B cell (primary cell): ENCODE measurements around the gene BNIPL. TPM values are rescaled to one million over a fixed set of nuclear protein-coding genes. Genes with fewer than 3 reads are reported as not detected.

ENCODE experiments used
- ATAC-seq: fragments of 200-7000 bp; cut with Tn5 transposase; one replicate; pipeline ENCODE4 v1.10.0; 2021; ENCODE audit warnings: low read depth, mild to moderate bottlenecking, moderate number of reproducible peaks, moderate library complexity
- CTCF ChIA-PET: fragments of 350-600 bp; sonication (Branson Sonifier 250); formaldehyde crosslinking; loops from one replicate; lab custom pipeline; 2021; ENCODE audit warnings: antibody characterized with exemption, inconsistent platforms; lab: Charles Lee
- POLR2A ChIA-PET: fragments of 350-600 bp; sonication (Branson Sonifier 250); formaldehyde crosslinking; loops from one replicate; lab custom pipeline; 2021; ENCODE audit warnings: antibody characterized with exemption; lab: Charles Lee
- DNase-seq: peaks from one replicate; pipeline ENCODE4 v3.0.0; 2013
- H2AFZ ChIP-seq: 2 replicates; pipeline ENCODE4 v1.6.1; 2012; ENCODE audit warnings: mild to moderate bottlenecking, low read depth, low read length; ENCODE audit not compliant: insufficient read depth, poor library complexity, severe bottlenecking
- H3K27ac ChIP-seq, 2 donors: 1 replicate in 1 of 2; 2 replicates in 1 of 2; pipeline ENCODE4 v1.5.1; 2012 to 2013; ENCODE audit warnings: low read length in 2 of 2, mild to moderate bottlenecking in 2 of 2, moderate library complexity in 1 of 2
- H3K27me3 ChIP-seq, 4 experiments: fragments of 200-600 bp in 1 of 4; sonication (generic) in 1 of 4; replicated peaks in 1 of 4; 1 replicate in 2 of 4; 2 replicates in 2 of 4; pipeline versions ENCODE4 v1.6.1 to v1.7.0; 2013 to 2016; ENCODE audit warnings: low read length in 3 of 4, mild to moderate bottlenecking in 2 of 4, mixed read lengths in 1 of 4, moderate library complexity in 1 of 4; ENCODE audit not compliant: insufficient read depth in 4 of 4, control insufficient read depth in 3 of 4; ENCODE audit errors: control extremely low read depth in 1 of 4
- H3K36me3 ChIP-seq, 2 experiments: replicated peaks in 1 of 2; 1 replicate in 1 of 2; 2 replicates in 1 of 2; pipeline versions ENCODE4 v1.6.1 to v1.7.1; 2013; ENCODE audit warnings: low read length in 1 of 2; ENCODE audit not compliant: insufficient read depth in 2 of 2, control insufficient read depth in 1 of 2; ENCODE audit errors: control extremely low read depth in 1 of 2, extremely low read depth in 1 of 2
- H3K4me1 ChIP-seq, 2 donors: fragments of 200-600 bp in 1 of 2; sonication (generic) in 1 of 2; 1 replicate in 1 of 2; 2 replicates in 1 of 2; pipeline versions ENCODE4 v1.5.1 to v1.6.1; 2013 to 2017; ENCODE audit warnings: low read length in 2 of 2; ENCODE audit not compliant: control insufficient read depth in 2 of 2, insufficient read depth in 2 of 2
- H3K4me2 ChIP-seq: replicated peaks from 2 replicates; pipeline ENCODE3; 2012; ENCODE audit warnings: mild to moderate bottlenecking, low read depth, low read length; ENCODE audit not compliant: poor library complexity, severe bottlenecking
- H3K4me3 ChIP-seq, 5 experiments: fragments of 200-600 bp in 1 of 5; sonication (generic) in 1 of 5; 1 replicate in 3 of 5; 2 replicates in 2 of 5; pipeline versions ENCODE4 v1.5.1 to v1.7.0; 2011 to 2016; ENCODE audit warnings: low read length in 4 of 5, mild to moderate bottlenecking in 4 of 5, low read depth in 2 of 5, control low read depth in 1 of 5, moderate library complexity in 1 of 5; ENCODE audit not compliant: insufficient read depth in 1 of 5; ENCODE audit errors: control extremely low read depth in 1 of 5, extremely low read depth in 1 of 5
- H3K79me2 ChIP-seq: fragments of 200-600 bp; sonication (generic); one replicate; pipeline ENCODE4 v1.6.0; 2016; ENCODE audit warnings: low read length; ENCODE audit not compliant: control insufficient read depth, insufficient read depth
- H3K9ac ChIP-seq: fragments of 200-600 bp; sonication (generic); 2 replicates; pipeline ENCODE4 v1.6.1; 2017; ENCODE audit warnings: mild to moderate bottlenecking, low read length, moderate library complexity
- H3K9me3 ChIP-seq, 3 donors: one replicate each; pipeline versions ENCODE4 v1.6.1 to v1.7.1; 2013; ENCODE audit warnings: low read length in 2 of 3; ENCODE audit not compliant: control insufficient read depth in 2 of 3, insufficient read depth in 1 of 3; ENCODE audit errors: control extremely low read depth in 1 of 3
- H4K20me1 ChIP-seq: 2 replicates; pipeline ENCODE4 v1.6.0; 2012; ENCODE audit warnings: mild to moderate bottlenecking, low read length; ENCODE audit not compliant: insufficient read depth, control insufficient read depth, poor library complexity, severe bottlenecking
- H3K27ac Mint-ChIP-seq: one replicate; pipeline ENCODE4 v1.8.0; 2021; ENCODE audit warnings: mixed read lengths
- H3K27me3 Mint-ChIP-seq: one replicate; pipeline ENCODE4 v1.8.0; 2021; ENCODE audit warnings: mixed read lengths
- H3K4me1 Mint-ChIP-seq: one replicate; pipeline ENCODE4 v1.8.0; 2021; ENCODE audit warnings: mixed read lengths
- H3K4me3 Mint-ChIP-seq: one replicate; pipeline ENCODE4 v1.8.0; 2021; ENCODE audit warnings: mixed read lengths
- H3K9me3 Mint-ChIP-seq: one replicate; pipeline ENCODE4 v1.8.0; 2022; ENCODE audit warnings: mixed read lengths; ENCODE audit not compliant: insufficient read depth
- EZH2 ChIP-seq: IDR thresholded peaks from 2 replicates; pipeline ENCODE4 v1.6.1; 2012; ENCODE audit warnings: borderline replicate concordance, low read depth, mild to moderate bottlenecking, moderate library complexity, low read length; ENCODE audit not compliant: insufficient read depth, poor library complexity, severe bottlenecking
- WGBS: methylation state at CpG from one replicate; pipeline ENCODE4 v1.1.5; 2013; ENCODE audit warnings: missing lambda C conversion rate; ENCODE audit not compliant: insufficient coverage; 5-methylcytosine and 5-hydroxymethylcytosine counted together
- intact Hi-C: fragments of 100-400 bp; cut with micrococcal nuclease; formaldehyde crosslinking; loops from one replicate; pipeline ENCODE4 v1.10.0; 2022
- polyA minus RNA-seq: library from RNA; depleted of rRNA, polyadenylated mRNA; stranded (reverse); fragments of >200 nt; gene quantifications from 2 replicates; pipeline ENCODE4 v1.2.3, GENCODE V29; 2012
- polyA plus RNA-seq: library from polyadenylated mRNA; depleted of rRNA; stranded (reverse); fragments of >200 nt; gene quantifications from 2 replicates; pipeline ENCODE4 v1.2.3, GENCODE V29; 2012
- total RNA-seq, 2 donors: library from RNA; stranded (reverse); fragments of 120-200 nt in 1 of 2; gene quantifications; 1 replicate in 1 of 2; 2 replicates in 1 of 2; pipeline versions ENCODE4 v1.2.3 to v1.2.4, GENCODE V29; 2013 to 2022
- TF ChIP-seq, protein P1 (sequence below): fragments of 200-600 bp; IDR thresholded peaks from one replicate; pipeline ENCODE4 v1.8.0; 2022; ENCODE audit warnings: antibody characterized with exemption, mild to moderate bottlenecking

The BNIPL gene
- total RNA-seq (1.8 and 2.5 TPM in 2 replicates), polyA plus RNA-seq (0.81 and 2.8 TPM in 2 replicates), polyA minus RNA-seq (0.34 and 0.50 TPM in 2 replicates)
- total RNA-seq (2013), result 0.72 TPM

DNA sequence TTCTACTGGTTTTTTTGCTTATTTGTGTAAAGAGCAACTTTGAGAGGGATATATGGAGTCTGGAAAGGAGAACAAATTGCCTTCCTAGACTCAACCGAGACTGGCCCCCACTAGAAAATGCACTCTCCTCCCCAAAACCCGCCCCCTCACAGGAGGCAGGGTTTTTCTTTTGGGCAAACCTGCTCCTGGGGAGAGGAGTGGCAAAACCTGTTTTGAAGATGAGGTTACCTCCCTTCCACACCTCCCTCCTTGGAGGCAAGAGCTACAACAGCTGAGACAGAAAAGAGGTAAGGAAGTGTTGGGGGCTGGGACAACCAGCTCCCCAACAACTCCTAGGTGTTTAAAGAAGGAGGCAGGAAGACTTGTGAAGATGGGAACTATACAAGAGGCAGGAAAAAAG is at the start of gene BNIPL:
BNIPL (plus strand) TSS at position 231 of the 400 bp plus-strand sequence; CDS start at position 371, 140 bp downstream.
- no CpG with 5 or more reads among the region's 2 CpGs for WGBS

DNA sequence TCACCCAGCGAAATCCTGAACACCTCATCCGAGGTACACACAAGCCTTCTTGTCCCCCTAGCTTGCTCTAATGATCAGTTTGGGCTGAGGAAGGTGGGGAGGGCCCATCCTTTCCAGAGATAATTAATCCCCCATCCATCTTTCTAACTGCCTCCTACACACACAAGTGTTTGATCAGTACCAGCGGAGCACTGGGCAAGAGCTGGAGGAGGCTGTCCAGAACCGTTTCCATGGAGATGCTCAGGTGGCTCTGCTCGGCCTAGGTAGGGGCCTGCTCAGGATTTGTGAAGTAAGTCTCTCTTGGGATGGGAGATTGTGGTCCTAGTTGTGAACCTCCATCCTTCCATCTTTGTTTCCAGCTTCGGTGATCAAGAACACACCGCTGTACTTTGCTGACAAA is 48.5 kb upstream of the BNIPL start:
- no peak overlapping the region for H3K4me3 Mint-ChIP-seq
- intact Hi-C loops, result no loop called here
- no peaks in the 10 kb centered on the region for H3K27me3 ChIP-seq
- H2AFZ ChIP-seq, result no peak overlapping the region
- H3K4me1 ChIP-seq, result no peaks in the 10 kb centered on the region
- TF ChIP-seq, protein P1, sequence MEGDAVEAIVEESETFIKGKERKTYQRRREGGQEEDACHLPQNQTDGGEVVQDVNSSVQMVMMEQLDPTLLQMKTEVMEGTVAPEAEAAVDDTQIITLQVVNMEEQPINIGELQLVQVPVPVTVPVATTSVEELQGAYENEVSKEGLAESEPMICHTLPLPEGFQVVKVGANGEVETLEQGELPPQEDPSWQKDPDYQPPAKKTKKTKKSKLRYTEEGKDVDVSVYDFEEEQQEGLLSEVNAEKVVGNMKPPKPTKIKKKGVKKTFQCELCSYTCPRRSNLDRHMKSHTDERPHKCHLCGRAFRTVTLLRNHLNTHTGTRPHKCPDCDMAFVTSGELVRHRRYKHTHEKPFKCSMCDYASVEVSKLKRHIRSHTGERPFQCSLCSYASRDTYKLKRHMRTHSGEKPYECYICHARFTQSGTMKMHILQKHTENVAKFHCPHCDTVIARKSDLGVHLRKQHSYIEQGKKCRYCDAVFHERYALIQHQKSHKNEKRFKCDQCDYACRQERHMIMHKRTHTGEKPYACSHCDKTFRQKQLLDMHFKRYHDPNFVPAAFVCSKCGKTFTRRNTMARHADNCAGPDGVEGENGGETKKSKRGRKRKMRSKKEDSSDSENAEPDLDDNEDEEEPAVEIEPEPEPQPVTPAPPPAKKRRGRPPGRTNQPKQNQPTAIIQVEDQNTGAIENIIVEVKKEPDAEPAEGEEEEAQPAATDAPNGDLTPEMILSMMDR, result no peak
- TF ChIP-seq EZH2, result no peak
- POLR2A ChIA-PET, result interaction anchor here (0.8 kb wide), 1 partner anchor 18 kb away, joined by 3 read pairs; no protein-coding TSS in a partner anchor
- H3K9me3 ChIP-seq, result no peaks in the 10 kb centered on the region
- ATAC-seq, result no peak
- H4K20me1 ChIP-seq, result no peaks in the 10 kb centered on the region
- H3K27me3 Mint-ChIP-seq, result no peaks in the 10 kb centered on the region
- H3K27ac ChIP-seq, result no peak overlapping the region
- no peak overlapping the region for H3K27ac Mint-ChIP-seq
- CTCF ChIA-PET, result interaction anchor here (2.5 to 3.0 kb wide), 2 partner anchors 10 to 12 kb away, joined by 5 to 8 read pairs; no protein-coding TSS in a partner anchor
- H3K9ac ChIP-seq, result no peak overlapping the region
- no peaks in the 10 kb centered on the region for H3K4me1 Mint-ChIP-seq
- no peak overlapping the region for H3K4me3 ChIP-seq
- no peaks in the 10 kb centered on the region for H3K79me2 ChIP-seq
- no peaks in the 10 kb centered on the region for H3K36me3 ChIP-seq
- H3K4me2 ChIP-seq, result no peak overlapping the region
- DNase-seq, result no peak
- H3K9me3 Mint-ChIP-seq, result no peaks in the 10 kb centered on the region
- 100% methylated on average over 2 of the region's 7 CpGs for WGBS

More for the DNA sequence above, at the start of gene BNIPL:
- no peaks in the 10 kb centered on the region for H3K79me2 ChIP-seq
- TF ChIP-seq, protein P1, result no peak
- TF ChIP-seq EZH2, result no peak
- Mint-ChIP-seq H3K4me3 (no peak within 1 kb of the TSS), H3K27me3 (no peaks in the 10 kb centered on the region), H3K27ac (no peak within 1 kb of the TSS), H3K9me3 (no peaks in the 10 kb centered on the region), H3K4me1 (no peaks in the 10 kb centered on the region)
- H4K20me1 ChIP-seq, result no peaks in the 10 kb centered on the region
- CTCF ChIA-PET, result interaction anchor here (0.9 to 1.1 kb wide), 2 partner anchors 9 to 25 kb away, joined by 3 read pairs; no protein-coding TSS in a partner anchor
- H2AFZ ChIP-seq, result no peak within 1 kb of the TSS
- H3K27me3 ChIP-seq, result no peaks in the 10 kb centered on the region
- peaks cover 0 to 23% of the 10 kb centered on the region in 2 experiments for H3K36me3 ChIP-seq
- H3K9ac ChIP-seq, result no peak within 1 kb of the TSS
- ATAC-seq (no peak), DNase-seq (no peak)
- H3K4me2 ChIP-seq, result no peak within 1 kb of the TSS
- POLR2A ChIA-PET, result no interaction called here
- no peaks in the 10 kb centered on the region for H3K9me3 ChIP-seq
- no peak within 1 kb of the TSS for H3K4me3 ChIP-seq
- intact Hi-C loops, result no loop called here
- H3K27ac ChIP-seq, result no peak within 1 kb of the TSS
- no peaks in the 10 kb centered on the region for H3K4me1 ChIP-seq
